GM12878 (cell line): ENCODE results near the gene SESN1.

Experiments
- CBFB ChIP-seq: IDR thresholded peaks from 2 replicates; pipeline ENCODE4 v1.6.1; 2016; ENCODE audit warnings: antibody characterized with exemption, low read depth
- CHD2 ChIP-seq: IDR thresholded peaks from 2 replicates; pipeline ENCODE4 v1.6.1; 2011; ENCODE audit warnings: low read depth, low read length, improper control_type of control experiment, borderline replicate concordance

DNA sequence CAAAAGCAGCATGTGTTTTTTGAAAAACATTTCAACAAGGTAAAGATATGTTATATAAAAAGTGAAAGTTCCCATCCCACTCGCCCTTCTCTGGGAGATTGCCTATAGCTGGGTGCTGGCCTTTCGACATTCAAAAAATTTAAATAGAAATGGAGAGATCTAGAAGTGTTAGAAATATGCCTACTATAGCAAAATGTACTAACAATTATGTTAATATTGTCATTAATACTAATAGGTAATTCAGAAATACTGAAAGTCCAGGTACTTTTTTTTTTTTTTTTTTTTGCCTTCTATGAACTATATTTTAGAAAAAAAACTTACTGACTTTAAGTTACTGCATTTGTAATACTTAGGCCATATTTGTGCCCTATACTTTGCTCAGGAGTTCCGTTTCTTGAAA, 87.1 kb downstream of the SESN1 start:
- TF ChIP-seq CBFB (no peak), CHD2 (no peak)
